ENCODE measurements around the gene CHPF2.

DNA sequence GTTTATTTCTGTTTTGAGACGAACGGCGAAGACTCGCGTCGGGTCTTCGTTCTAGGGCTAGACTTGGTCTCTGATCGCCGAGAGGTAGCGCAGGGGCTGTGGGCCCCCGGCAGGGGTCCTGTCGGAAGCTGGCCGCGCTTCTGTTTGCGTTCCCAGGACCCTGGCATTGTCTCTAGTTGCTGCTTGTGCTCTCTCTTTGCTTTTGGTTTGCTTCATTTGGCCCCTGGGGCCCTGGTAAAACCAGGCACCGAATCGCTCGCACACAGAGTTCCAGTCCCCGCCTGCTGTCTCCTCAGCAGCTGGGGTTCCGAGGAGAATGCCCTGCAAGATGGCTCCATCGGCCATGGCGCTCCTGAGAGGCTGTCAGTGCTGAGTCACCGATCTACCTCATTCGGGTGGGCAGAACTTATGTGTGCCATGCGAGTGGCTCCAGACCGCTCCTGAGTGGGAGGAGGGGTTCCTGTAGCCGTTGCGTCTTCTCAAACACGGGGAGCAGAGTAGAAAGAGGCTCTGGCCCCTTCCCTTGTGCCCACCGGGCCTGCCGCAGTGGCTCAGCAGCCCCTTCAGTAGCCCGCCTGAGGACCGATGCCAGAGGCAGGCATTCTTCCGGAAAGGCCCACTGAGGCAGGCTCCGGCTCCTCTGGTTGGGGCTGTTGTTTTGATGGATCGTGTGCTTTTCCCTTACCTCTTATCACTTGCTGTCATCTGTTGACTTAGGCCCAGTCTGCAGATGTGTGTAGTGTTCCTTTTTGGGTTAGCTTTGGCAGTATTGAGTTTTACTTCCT lies 826 bp downstream of the CHPF2 start:
- TF ChIP-seq POLR2A (IDR thresholded peaks at IDR 0.05) (no peak), EP300 (IDR thresholded peaks at IDR 0.05) (no peak)
- TF ChIP-seq, protein P1, sequence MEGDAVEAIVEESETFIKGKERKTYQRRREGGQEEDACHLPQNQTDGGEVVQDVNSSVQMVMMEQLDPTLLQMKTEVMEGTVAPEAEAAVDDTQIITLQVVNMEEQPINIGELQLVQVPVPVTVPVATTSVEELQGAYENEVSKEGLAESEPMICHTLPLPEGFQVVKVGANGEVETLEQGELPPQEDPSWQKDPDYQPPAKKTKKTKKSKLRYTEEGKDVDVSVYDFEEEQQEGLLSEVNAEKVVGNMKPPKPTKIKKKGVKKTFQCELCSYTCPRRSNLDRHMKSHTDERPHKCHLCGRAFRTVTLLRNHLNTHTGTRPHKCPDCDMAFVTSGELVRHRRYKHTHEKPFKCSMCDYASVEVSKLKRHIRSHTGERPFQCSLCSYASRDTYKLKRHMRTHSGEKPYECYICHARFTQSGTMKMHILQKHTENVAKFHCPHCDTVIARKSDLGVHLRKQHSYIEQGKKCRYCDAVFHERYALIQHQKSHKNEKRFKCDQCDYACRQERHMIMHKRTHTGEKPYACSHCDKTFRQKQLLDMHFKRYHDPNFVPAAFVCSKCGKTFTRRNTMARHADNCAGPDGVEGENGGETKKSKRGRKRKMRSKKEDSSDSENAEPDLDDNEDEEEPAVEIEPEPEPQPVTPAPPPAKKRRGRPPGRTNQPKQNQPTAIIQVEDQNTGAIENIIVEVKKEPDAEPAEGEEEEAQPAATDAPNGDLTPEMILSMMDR (IDR thresholded peaks at IDR 0.05): no peak
